Measurements from ENCODE around the gene REG1B. TPM values are rescaled to one million over a fixed set of nuclear protein-coding genes. Genes with fewer than 3 reads are reported as not detected.
"Not testable (repeated sequence)": the region's sequence is repeated elsewhere in the genome, so short reads cannot be mapped to it uniquely, and the experiment has no call there.

The REG1B gene
- polyA plus RNA-seq, 1 of the 3 experiments (the other 2 are of a cell fraction), result not detected

- H3K27me3 ChIP-seq (ENCODE audit: insufficient read depth), result no peaks in the 10 kb centered on the region
- no peak overlapping the region for H3K4me3 ChIP-seq (ENCODE audit: low read depth in 2 of 2, low read length in 1 of 2)
- 11% methylated on average over 2 of the region's 2 CpGs for WGBS (ENCODE audit: low lambda C conversion rate)
- ChIA-PET CTCF (interaction anchor here (0.6 kb wide), 1 partner anchor 287 kb away, joined by 3 read pairs; no protein-coding TSS in a partner anchor), POLR2A (no interaction called here)
- no peaks in the 10 kb centered on the region for H4K20me1 ChIP-seq (ENCODE audit: insufficient read depth)
- no peak overlapping the region for H2AFZ ChIP-seq (ENCODE audit: low read depth)
- H3K27ac ChIP-seq (ENCODE audit: low read depth in 2 of 2, low read length in 1 of 2), result no peak overlapping the region
- H3K9me3 ChIP-seq, result no peaks in the 10 kb centered on the region
- H3K79me2 ChIP-seq (ENCODE audit: insufficient read depth), result no peaks in the 10 kb centered on the region
- TF ChIP-seq TEAD4 (IDR thresholded peaks at IDR 0.05; ENCODE audit: borderline replicate concordance, insufficient read depth) (no peak), TAF1 (IDR thresholded peaks at IDR 0.05; ENCODE audit: borderline replicate concordance, low read depth, low read length) (no peak), NRF1 (IDR thresholded peaks at IDR 0.05; ENCODE audit: low read depth, low read length) (no peak), RAD21 (IDR thresholded peaks at IDR 0.05; ENCODE audit: low read length) (no peak), RXRA (IDR thresholded peaks at IDR 0.05; ENCODE audit: borderline replicate concordance, low read depth) (no peak), USF1 (IDR thresholded peaks at IDR 0.05; ENCODE audit: borderline replicate concordance, low read depth) (no peak), IRF3 (IDR thresholded peaks at IDR 0.05; ENCODE audit: low read depth, low read length) (no peak), SIN3A (IDR thresholded peaks at IDR 0.05; ENCODE audit: borderline replicate concordance, low read depth, low read length) (no peak), EZH2phosphoT487 (IDR thresholded peaks at IDR 0.05; ENCODE audit: borderline replicate concordance, low read depth) (no peak), PBX3 (IDR thresholded peaks at IDR 0.05) (no peak), USF2 (IDR thresholded peaks at IDR 0.05; ENCODE audit: borderline replicate concordance, low read depth, low read length) (no peak), FOXM1 (IDR thresholded peaks at IDR 0.05; ENCODE audit: low read depth) (no peak), MAX (IDR thresholded peaks at IDR 0.05; ENCODE audit: low read depth) (no peak), MEF2A (IDR thresholded peaks at IDR 0.05; ENCODE audit: borderline replicate concordance, low read depth) (no peak), SMC3 (IDR thresholded peaks at IDR 0.05; ENCODE audit: low read depth, low read length) (no peak), NFIC (IDR thresholded peaks at IDR 0.05; ENCODE audit: borderline replicate concordance) (no peak), RFX5 (IDR thresholded peaks at IDR 0.05; ENCODE audit: low read length) (no peak), EP300 (IDR thresholded peaks at IDR 0.05; ENCODE audit: borderline replicate concordance in 1 of 2, low read depth in 1 of 2, low read length in 1 of 2) (no peak), TCF12 (IDR thresholded peaks at IDR 0.05) (no peak)
- H3K9ac ChIP-seq, result no peak overlapping the region
- no peaks in the 10 kb centered on the region for H3K9me2 ChIP-seq
- H3K36me3 ChIP-seq (replicated peaks in 1 of 2; ENCODE audit: control insufficient read depth in 1 of 2, insufficient read depth in 2 of 2, low read length in 1 of 2), result no peaks in the 10 kb centered on the region
- no peaks in the 10 kb centered on the region for H3K4me1 ChIP-seq (ENCODE audit: control insufficient read depth in 1 of 2, insufficient read depth in 2 of 2, low read depth in 1 of 2, low read length in 1 of 2)
- no peak for DNase-seq
- H3K4me2 ChIP-seq, result no peak overlapping the region
- H3F3A ChIP-seq (replicated peaks; ENCODE audit: insufficient read depth), result no peaks in the 10 kb centered on the region
Observed at GRCh38 chr2:79065201-79065600, 22.6 kb downstream of the REG1B start.

GRCh38 chr2:79054769-79055168 is 33.0 kb downstream of the REG1B start:
- H4K20me1 ChIP-seq (ENCODE audit: insufficient read depth); DNase-seq; H3K36me3 ChIP-seq (replicated peaks in 1 of 2; ENCODE audit: control insufficient read depth in 1 of 2, insufficient read depth in 2 of 2, low read length in 1 of 2); H3K9me3 ChIP-seq; H3K4me2 ChIP-seq; H3K27ac ChIP-seq (ENCODE audit: low read depth in 2 of 2, low read length in 1 of 2); H3K9ac ChIP-seq; H3K9me2 ChIP-seq; CTCF ChIA-PET; POLR2A ChIA-PET; H3K4me1 ChIP-seq (ENCODE audit: control insufficient read depth in 1 of 2, insufficient read depth in 2 of 2, low read depth in 1 of 2, low read length in 1 of 2); H3F3A ChIP-seq (replicated peaks; ENCODE audit: insufficient read depth); H3K27me3 ChIP-seq (ENCODE audit: insufficient read depth); H3K4me3 ChIP-seq (ENCODE audit: low read depth in 2 of 2, low read length in 1 of 2); H3K79me2 ChIP-seq (ENCODE audit: insufficient read depth); H2AFZ ChIP-seq (ENCODE audit: low read depth): not testable (repeated sequence)
- WGBS (ENCODE audit: low lambda C conversion rate), result 50% methylated on average over 5 of the region's 5 CpGs

- H3K4me2 ChIP-seq; H3K9ac ChIP-seq; H4K20me1 ChIP-seq (ENCODE audit: insufficient read depth); H3K4me3 ChIP-seq (ENCODE audit: low read depth in 2 of 2, low read length in 1 of 2); H3K27ac ChIP-seq (ENCODE audit: low read depth in 2 of 2, low read length in 1 of 2); H3K27me3 ChIP-seq (ENCODE audit: insufficient read depth); H2AFZ ChIP-seq (ENCODE audit: low read depth); DNase-seq; CTCF ChIA-PET; H3K9me2 ChIP-seq; H3K4me1 ChIP-seq (ENCODE audit: control insufficient read depth in 1 of 2, insufficient read depth in 2 of 2, low read depth in 1 of 2, low read length in 1 of 2); H3K79me2 ChIP-seq (ENCODE audit: insufficient read depth); H3K36me3 ChIP-seq (replicated peaks in 1 of 2; ENCODE audit: control insufficient read depth in 1 of 2, insufficient read depth in 2 of 2, low read length in 1 of 2); H3F3A ChIP-seq (replicated peaks; ENCODE audit: insufficient read depth); H3K9me3 ChIP-seq: not testable (repeated sequence)
- POLR2A ChIA-PET, result interaction anchor here (0.7 kb wide), 1 partner anchor 759 kb away, joined by 3 read pairs; no protein-coding TSS in a partner anchor
- WGBS (ENCODE audit: low lambda C conversion rate), result 5% methylated on average over 4 of the region's 5 CpGs
Observed at GRCh38 chr2:79053486-79053885, 34.3 kb downstream of the REG1B start.

Data from SK-N-SH (cell line).